ENCODE measurements around the gene MID2.
"Not testable (repeated sequence)": the region's sequence is repeated elsewhere in the genome, so short reads cannot be mapped to it uniquely, and the experiment has no call there.

MID2 gene

GRCh38 chrX:107935664-107936433 lies 110.2 kb downstream of the MID2 start:
- TF ChIP-seq CTCF (IDR thresholded peaks at IDR 0.05; ENCODE audit: insufficient read depth, low read length, poor library complexity, severe bottlenecking), result no peak
- Histone ChIP-seq H3K4me3 (replicated peaks; ENCODE audit: low read depth, low read length) (no peak overlapping the region), H3K36me3 (ENCODE audit: control insufficient read depth, insufficient read depth, low read length) (no peaks in the 10 kb centered on the region), H3K27me3 (replicated peaks; ENCODE audit: control insufficient read depth, insufficient read depth, low read length) (no peaks in the 10 kb centered on the region)
- no peak for DNase-seq (ENCODE audit: extremely low read depth, insufficient read length)

- Histone ChIP-seq H3K27me3 (replicated peaks; ENCODE audit: control insufficient read depth, insufficient read depth, low read length) (no peaks in the 10 kb centered on the region), H3K4me3 (replicated peaks; ENCODE audit: low read depth, low read length) (no peak overlapping the region), H3K36me3 (ENCODE audit: control insufficient read depth, insufficient read depth, low read length) (no peaks in the 10 kb centered on the region)
- DNase-seq (ENCODE audit: extremely low read depth, insufficient read length), result no peak
- TF ChIP-seq CTCF (IDR thresholded peaks at IDR 0.05; ENCODE audit: insufficient read depth, low read length, poor library complexity, severe bottlenecking), result no peak
Observed at GRCh38 chrX:107936434-107936730, 110.7 kb downstream of the MID2 start.

GRCh38 chrX:107940095-107940494 lies 114.4 kb downstream of the MID2 start:
- H3K4me3 ChIP-seq (replicated peaks; ENCODE audit: low read depth, low read length), result no peak overlapping the region
- no peak for DNase-seq (ENCODE audit: extremely low read depth, insufficient read length)
- no peak for TF ChIP-seq CTCF (IDR thresholded peaks at IDR 0.05; ENCODE audit: insufficient read depth, low read length, poor library complexity, severe bottlenecking)
- no peaks in the 10 kb centered on the region for H3K36me3 ChIP-seq (ENCODE audit: control insufficient read depth, insufficient read depth, low read length)
- no peaks in the 10 kb centered on the region for H3K27me3 ChIP-seq (replicated peaks; ENCODE audit: control insufficient read depth, insufficient read depth, low read length)

- not testable (repeated sequence) for H3K27me3 ChIP-seq (replicated peaks; ENCODE audit: control insufficient read depth, insufficient read depth, low read length); DNase-seq (ENCODE audit: extremely low read depth, insufficient read length); H3K36me3 ChIP-seq (ENCODE audit: control insufficient read depth, insufficient read depth, low read length); H3K4me3 ChIP-seq (replicated peaks; ENCODE audit: low read depth, low read length)
Observed at GRCh38 chrX:107955337-107955736, 129.7 kb downstream of the MID2 start.

- Histone ChIP-seq H3K4me3 (replicated peaks; ENCODE audit: low read depth, low read length) (no peak overlapping the region), H3K36me3 (ENCODE audit: control insufficient read depth, insufficient read depth, low read length) (no peaks in the 10 kb centered on the region), H3K27me3 (replicated peaks; ENCODE audit: control insufficient read depth, insufficient read depth, low read length) (no peaks in the 10 kb centered on the region)
- TF ChIP-seq CTCF (IDR thresholded peaks at IDR 0.05; ENCODE audit: insufficient read depth, low read length, poor library complexity, severe bottlenecking), result no peak
- no peak for DNase-seq (ENCODE audit: extremely low read depth, insufficient read length)
Observed at GRCh38 chrX:107968623-107969022, 143.0 kb downstream of the MID2 start.

- no peak for TF ChIP-seq CTCF (IDR thresholded peaks at IDR 0.05; ENCODE audit: insufficient read depth, low read length, poor library complexity, severe bottlenecking)
- Histone ChIP-seq H3K4me3 (replicated peaks; ENCODE audit: low read depth, low read length) (no peak overlapping the region), H3K27me3 (replicated peaks; ENCODE audit: control insufficient read depth, insufficient read depth, low read length) (no peaks in the 10 kb centered on the region; the same call in 1 of the 2 replicates), H3K36me3 (ENCODE audit: control insufficient read depth, insufficient read depth, low read length) (no peaks in the 10 kb centered on the region)
- DNase-seq (ENCODE audit: extremely low read depth, insufficient read length), result no peak
Observed at GRCh38 chrX:107970073-107970472, 144.4 kb downstream of the MID2 start.

All from GM06990 (cell line).